ENCODE measurements around the gene KMT2C. TPM values are rescaled to one million over a fixed set of nuclear protein-coding genes. Genes with fewer than 3 reads are reported as not detected.

KMT2C gene
- total and polyA plus RNA-seq, 2 of the 8 experiments (the other 6 are each of a cell fraction or from before 2014, with no cell fraction given), result 9.1 to 40.8 TPM

- Histone ChIP-seq H3K14ac (ENCODE audit: insufficient read length) (no peak overlapping the region), H3K4me1 (replicated peaks in 1 of 4; ENCODE audit: control insufficient read depth in 3 of 4, insufficient read depth in 4 of 4, low read length in 3 of 4) (no peaks in the 10 kb centered on the region), H2BK20ac (ENCODE audit: low read length) (no peak overlapping the region), H3K36me3 (ENCODE audit: control insufficient read depth in 2 of 4, insufficient read depth in 4 of 4, low read length in 3 of 4) (peaks cover 0 to 11% (median 4%) of the 10 kb centered on the region in 4 experiments; a peak in 3 of 8 replicates), H4K91ac (replicated peaks; ENCODE audit: insufficient read length, low read length) (no peak overlapping the region), H3K4me2 (ENCODE audit: insufficient read depth in 1 of 2, low read depth in 2 of 2, low read length in 2 of 2) (no peak overlapping the region), H3K79me2 (ENCODE audit: control insufficient read depth in 1 of 2, insufficient read depth in 2 of 2, low read length in 2 of 2) (peaks cover 0 to 4% of the 10 kb centered on the region in 2 experiments; a peak in 2 of 4 replicates), H3K4ac (replicated peaks; ENCODE audit: insufficient read length, low read depth, low read length) (no peak overlapping the region), H2BK12ac (ENCODE audit: low read depth, low read length) (no peak overlapping the region), H3K4me3 (ENCODE audit: extremely low read depth in 1 of 4, insufficient read depth in 2 of 4, low read depth in 3 of 4, low read length in 4 of 4) (no peak overlapping the region), H3K23ac (ENCODE audit: insufficient read length) (no peak overlapping the region), H4K20me1 (replicated peaks in 1 of 2; ENCODE audit: control insufficient read depth in 1 of 2, insufficient read depth in 2 of 2, low read length in 2 of 2) (peaks cover 0 to 2% of the 10 kb centered on the region in 2 experiments), H4K8ac (ENCODE audit: extremely low read depth, insufficient read depth, low read length) (no peak overlapping the region), H3K27me3 (replicated peaks in 1 of 4; ENCODE audit: control insufficient read depth in 3 of 4, extremely low read depth in 1 of 4, insufficient read depth in 3 of 4, low read length in 3 of 4) (no peaks in the 10 kb centered on the region), H3K56ac (replicated peaks; ENCODE audit: insufficient read length, low read depth, low read length) (no peak overlapping the region), H3K9ac (replicated peaks in 1 of 4; ENCODE audit: extremely low read depth in 1 of 4, low read depth in 3 of 4, low read length in 3 of 4) (no peak overlapping the region), H2BK5ac (ENCODE audit: low read depth, low read length) (no peak overlapping the region), H3K23me2 (ENCODE audit: low read depth, low read length) (no peaks in the 10 kb centered on the region), H3K79me1 (ENCODE audit: low read depth, low read length) (no peaks in the 10 kb centered on the region), H2BK15ac (ENCODE audit: low read length) (no peak overlapping the region), H2BK120ac (replicated peaks; ENCODE audit: low read depth, low read length) (no peak overlapping the region), H4K5ac (ENCODE audit: insufficient read length, low read depth, low read length) (no peak overlapping the region), H2AK5ac (ENCODE audit: low read depth, low read length) (no peak overlapping the region), H3K18ac (ENCODE audit: extremely low read depth, low read length) (no peak overlapping the region), H3K9me3 (ENCODE audit: insufficient read depth in 2 of 2, low read depth in 1 of 2, low read length in 1 of 2) (no peaks in the 10 kb centered on the region), H2AFZ (ENCODE audit: low read length) (no peak overlapping the region), H3K27ac (ENCODE audit: low read depth, low read length) (no peak overlapping the region)
- ChIA-PET CTCF (ENCODE audit: partially characterized antibody) (interaction anchor here (0.6 to 1.1 kb wide), 2 partner anchors 24 to 28 kb away, joined by 3 to 4 read pairs; no protein-coding TSS in a partner anchor), POLR2A (ENCODE audit: partially characterized antibody) (no interaction called here)
- DNase-seq (ENCODE audit: low read depth in 1 of 2, low spot score in 2 of 2) (no peak), FAIRE-seq (no peak)
- TF ChIP-seq TEAD4 (IDR thresholded peaks at IDR 0.05; ENCODE audit: low read depth, low read length) (no peak), HDAC6 (IDR thresholded peaks at IDR 0.05; ENCODE audit: low read depth, low read length) (no peak), SAP30 (IDR thresholded peaks at IDR 0.05; ENCODE audit: insufficient read depth, insufficient replicate concordance, low read length) (no peak), CBX8 (IDR thresholded peaks at IDR 0.05; ENCODE audit: borderline replicate concordance, low read depth, low read length) (no peak), KDM1A (IDR thresholded peaks at IDR 0.05; ENCODE audit: borderline replicate concordance, low read length) (no peak), CTBP2 (IDR thresholded peaks at IDR 0.05; ENCODE audit: borderline replicate concordance, insufficient read depth, insufficient read length, low read length) (no peak), ZNF274 (IDR thresholded peaks at IDR 0.05; ENCODE audit: borderline replicate concordance, extremely low read depth, low read length) (no peak), SUZ12 (IDR thresholded peaks at IDR 0.05; ENCODE audit: low read length) (no peak), POLR2AphosphoS5 (IDR thresholded peaks at IDR 0.05; ENCODE audit: low read depth, low read length) (no peak), SIN3A (conservative IDR thresholded peaks at IDR 0.05 in 1 of 2, IDR thresholded peaks at IDR 0.05 in 1 of 2; ENCODE audit: low read depth in 1 of 2, low read length in 2 of 2) (no peak), SP1 (IDR thresholded peaks at IDR 0.05; ENCODE audit: low read depth, low read length) (no peak)
- TF ChIP-seq, protein P1, sequence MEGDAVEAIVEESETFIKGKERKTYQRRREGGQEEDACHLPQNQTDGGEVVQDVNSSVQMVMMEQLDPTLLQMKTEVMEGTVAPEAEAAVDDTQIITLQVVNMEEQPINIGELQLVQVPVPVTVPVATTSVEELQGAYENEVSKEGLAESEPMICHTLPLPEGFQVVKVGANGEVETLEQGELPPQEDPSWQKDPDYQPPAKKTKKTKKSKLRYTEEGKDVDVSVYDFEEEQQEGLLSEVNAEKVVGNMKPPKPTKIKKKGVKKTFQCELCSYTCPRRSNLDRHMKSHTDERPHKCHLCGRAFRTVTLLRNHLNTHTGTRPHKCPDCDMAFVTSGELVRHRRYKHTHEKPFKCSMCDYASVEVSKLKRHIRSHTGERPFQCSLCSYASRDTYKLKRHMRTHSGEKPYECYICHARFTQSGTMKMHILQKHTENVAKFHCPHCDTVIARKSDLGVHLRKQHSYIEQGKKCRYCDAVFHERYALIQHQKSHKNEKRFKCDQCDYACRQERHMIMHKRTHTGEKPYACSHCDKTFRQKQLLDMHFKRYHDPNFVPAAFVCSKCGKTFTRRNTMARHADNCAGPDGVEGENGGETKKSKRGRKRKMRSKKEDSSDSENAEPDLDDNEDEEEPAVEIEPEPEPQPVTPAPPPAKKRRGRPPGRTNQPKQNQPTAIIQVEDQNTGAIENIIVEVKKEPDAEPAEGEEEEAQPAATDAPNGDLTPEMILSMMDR (IDR thresholded peaks at IDR 0.05; ENCODE audit: control extremely low read depth in 1 of 3, insufficient read depth in 1 of 3, low read depth in 1 of 3, low read length in 3 of 3), result no peak
These were observed 122.6 kb downstream of the KMT2C start for GRCh38 chr7:152313217-152313616.

All from H1 (cell line).